ENCODE data around the gene RBKS. TPM values are rescaled to one million over a fixed set of nuclear protein-coding genes. Genes with fewer than 3 reads are reported as not detected.

The RBKS gene
- total and polyA plus RNA-seq, 2 donors (not counting 1 experiment from before 2014, with no cell fraction given) = 1.3 to 2.6 TPM

GRCh38 chr2:27920148-27920885 is 30.1 kb upstream of the RBKS start:
- Histone ChIP-seq H3K27me3 (ENCODE audit: control insufficient read depth, insufficient read depth, low read length) (no peaks in the 10 kb centered on the region), H4K20me1 (ENCODE audit: control insufficient read depth, extremely low read depth, insufficient read depth, low read length) (no peaks in the 10 kb centered on the region), H3K9me3 (ENCODE audit: control insufficient read depth, insufficient read depth, low read depth, low read length) (no peaks in the 10 kb centered on the region), H3K9ac (ENCODE audit: insufficient read depth, low read length) (no peak overlapping the region), H3K4me3 (replicated peaks in 1 of 4; ENCODE audit: control extremely low read depth in 1 of 4, insufficient read depth in 1 of 4, low read depth in 3 of 4, low read length in 4 of 4) (no peak overlapping the region), H3K4me2 (ENCODE audit: extremely low read depth, insufficient read depth, low read length) (no peak overlapping the region), H3K4me1 (ENCODE audit: control insufficient read depth, extremely low read depth, insufficient read depth, low read length) (no peaks in the 10 kb centered on the region), H2AFZ (ENCODE audit: low read length) (no peak overlapping the region), H3K36me3 (ENCODE audit: control insufficient read depth, insufficient read depth, low read length) (no peaks in the 10 kb centered on the region), H3K27ac (ENCODE audit: insufficient read depth, low read length) (no peak overlapping the region), H3K79me2 (ENCODE audit: control insufficient read depth, insufficient read depth, low read length) (no peaks in the 10 kb centered on the region)
- no peak for TF ChIP-seq CTCF (conservative IDR thresholded peaks at IDR 0.05 in 1 of 2, IDR thresholded peaks at IDR 0.05 in 1 of 2; ENCODE audit: low read depth in 1 of 2, low read length in 2 of 2)
- TF ChIP-seq EZH2 (IDR thresholded peaks at IDR 0.05; ENCODE audit: low read length, missing control alignments) = no peak
- DNase-seq (ENCODE audit: low read depth in 2 of 2) = peak; percentile 57 to 68

GRCh38 chr2:27916293-27916995 is 26.3 kb upstream of the RBKS start:
- H3K4me3 ChIP-seq (replicated peaks in 1 of 4; ENCODE audit: control extremely low read depth in 1 of 4, insufficient read depth in 1 of 4, low read depth in 3 of 4, low read length in 4 of 4) = no peak overlapping the region
- no peak for DNase-seq (ENCODE audit: low read depth in 2 of 2)
- TF ChIP-seq EZH2 (IDR thresholded peaks at IDR 0.05; ENCODE audit: low read length, missing control alignments) (no peak), CTCF (conservative IDR thresholded peaks at IDR 0.05 in 1 of 2, IDR thresholded peaks at IDR 0.05 in 1 of 2; ENCODE audit: low read depth in 1 of 2, low read length in 2 of 2) (no peak)
- no peak overlapping the region for H3K4me2 ChIP-seq (ENCODE audit: extremely low read depth, insufficient read depth, low read length)
- no peaks in the 10 kb centered on the region for H3K4me1 ChIP-seq (ENCODE audit: control insufficient read depth, extremely low read depth, insufficient read depth, low read length)
- no peaks in the 10 kb centered on the region for H3K9me3 ChIP-seq (ENCODE audit: control insufficient read depth, insufficient read depth, low read depth, low read length)
- no peak overlapping the region for H2AFZ ChIP-seq (ENCODE audit: low read length)
- no peaks in the 10 kb centered on the region for H3K79me2 ChIP-seq (ENCODE audit: control insufficient read depth, insufficient read depth, low read length)
- no peaks in the 10 kb centered on the region for H3K27me3 ChIP-seq (ENCODE audit: control insufficient read depth, insufficient read depth, low read length)
- no peaks in the 10 kb centered on the region for H3K36me3 ChIP-seq (ENCODE audit: control insufficient read depth, insufficient read depth, low read length)
- no peak overlapping the region for H3K27ac ChIP-seq (ENCODE audit: insufficient read depth, low read length)
- no peak overlapping the region for H3K9ac ChIP-seq (ENCODE audit: insufficient read depth, low read length)
- H4K20me1 ChIP-seq (ENCODE audit: control insufficient read depth, extremely low read depth, insufficient read depth, low read length) = no peaks in the 10 kb centered on the region

GRCh38 chr2:27915874-27916273 is 25.7 kb upstream of the RBKS start:
- TF ChIP-seq EZH2 (IDR thresholded peaks at IDR 0.05; ENCODE audit: low read length, missing control alignments) = no peak
- no peak for TF ChIP-seq CTCF (conservative IDR thresholded peaks at IDR 0.05 in 1 of 2, IDR thresholded peaks at IDR 0.05 in 1 of 2; ENCODE audit: low read depth in 1 of 2, low read length in 2 of 2)
- no peaks in the 10 kb centered on the region for H3K9me3 ChIP-seq (ENCODE audit: control insufficient read depth, insufficient read depth, low read depth, low read length)
- H3K27me3 ChIP-seq (ENCODE audit: control insufficient read depth, insufficient read depth, low read length) = no peaks in the 10 kb centered on the region
- no peak overlapping the region for H3K4me2 ChIP-seq (ENCODE audit: extremely low read depth, insufficient read depth, low read length)
- H3K36me3 ChIP-seq (ENCODE audit: control insufficient read depth, insufficient read depth, low read length) = no peaks in the 10 kb centered on the region
- peak in 1 of 2 donors; percentile 23 for DNase-seq (ENCODE audit: low read depth in 2 of 2)
- no peak overlapping the region for H3K27ac ChIP-seq (ENCODE audit: insufficient read depth, low read length)
- no peak overlapping the region for H3K9ac ChIP-seq (ENCODE audit: insufficient read depth, low read length)
- no peak overlapping the region for H3K4me3 ChIP-seq (replicated peaks in 1 of 4; ENCODE audit: control extremely low read depth in 1 of 4, insufficient read depth in 1 of 4, low read depth in 3 of 4, low read length in 4 of 4)
- no peaks in the 10 kb centered on the region for H4K20me1 ChIP-seq (ENCODE audit: control insufficient read depth, extremely low read depth, insufficient read depth, low read length)
- H3K79me2 ChIP-seq (ENCODE audit: control insufficient read depth, insufficient read depth, low read length) = no peaks in the 10 kb centered on the region
- no peak overlapping the region for H2AFZ ChIP-seq (ENCODE audit: low read length)
- H3K4me1 ChIP-seq (ENCODE audit: control insufficient read depth, extremely low read depth, insufficient read depth, low read length) = no peaks in the 10 kb centered on the region
